SK-N-SH treated with all-trans-retinoic acid at 6 μM for 48 hours (cell line): ENCODE results near the gene MYO19.

Source experiments
- RARB ChIP-seq: fragments of 250-450 bp; sonication (Bioruptor Pico); IDR thresholded peaks from 2 replicates; pipeline ENCODE4 v1.8.0; 2021; ENCODE audit warnings: mild to moderate bottlenecking, moderate library complexity
- SNAI2 ChIP-seq: fragments of 250-450 bp; sonication (Bioruptor Pico); IDR thresholded peaks from 2 replicates; pipeline ENCODE4 v1.5.0; 2020; ENCODE audit warnings: mild to moderate bottlenecking, moderate library complexity
- TF ChIP-seq, protein P1 (sequence below): fragments of 250-450 bp; sonication (Bioruptor Pico); IDR thresholded peaks from 2 replicates; pipeline ENCODE4 v1.8.0; 2020; ENCODE audit warnings: mild to moderate bottlenecking, moderate library complexity, borderline replicate concordance

GRCh38 chr17:36469733-36470132 lies 64.9 kb downstream of the MYO19 start:
- TF ChIP-seq SNAI2 (CRISPR knock-in tag) = no peak
- TF ChIP-seq, protein P1, sequence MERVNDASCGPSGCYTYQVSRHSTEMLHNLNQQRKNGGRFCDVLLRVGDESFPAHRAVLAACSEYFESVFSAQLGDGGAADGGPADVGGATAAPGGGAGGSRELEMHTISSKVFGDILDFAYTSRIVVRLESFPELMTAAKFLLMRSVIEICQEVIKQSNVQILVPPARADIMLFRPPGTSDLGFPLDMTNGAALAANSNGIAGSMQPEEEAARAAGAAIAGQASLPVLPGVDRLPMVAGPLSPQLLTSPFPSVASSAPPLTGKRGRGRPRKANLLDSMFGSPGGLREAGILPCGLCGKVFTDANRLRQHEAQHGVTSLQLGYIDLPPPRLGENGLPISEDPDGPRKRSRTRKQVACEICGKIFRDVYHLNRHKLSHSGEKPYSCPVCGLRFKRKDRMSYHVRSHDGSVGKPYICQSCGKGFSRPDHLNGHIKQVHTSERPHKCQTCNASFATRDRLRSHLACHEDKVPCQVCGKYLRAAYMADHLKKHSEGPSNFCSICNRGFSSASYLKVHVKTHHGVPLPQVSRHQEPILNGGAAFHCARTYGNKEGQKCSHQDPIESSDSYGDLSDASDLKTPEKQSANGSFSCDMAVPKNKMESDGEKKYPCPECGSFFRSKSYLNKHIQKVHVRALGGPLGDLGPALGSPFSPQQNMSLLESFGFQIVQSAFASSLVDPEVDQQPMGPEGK (CRISPR knock-in tag) = no peak
- no peak for TF ChIP-seq RARB (CRISPR knock-in tag)
